CD4-positive, alpha-beta T cell treated with Interferon alpha-2 for 1 hour (primary cell): ENCODE data around the gene CNTNAP2.
"Not testable (repeated sequence)": the region's sequence is repeated elsewhere in the genome, so short reads cannot be mapped to it uniquely, and the experiment has no call there.

Experiments used
- DNase-seq, 2 donors: peaks; one replicate each; pipeline ENCODE4 v3.0.0-alpha.2; 2020 to 2022

CNTNAP2 gene

GRCh38 chr7:147721962-147722830 is 1605.6 kb downstream of the CNTNAP2 start:
- no peak for DNase-seq

- no peak for DNase-seq
Measured at GRCh38 chr7:147723536-147723935, 1606.9 kb downstream of the CNTNAP2 start.

- no peak for DNase-seq
Measured at GRCh38 chr7:147731311-147731710, 1614.7 kb downstream of the CNTNAP2 start.

GRCh38 chr7:147737559-147738214 is 1621.1 kb downstream of the CNTNAP2 start:
- DNase-seq: not testable (repeated sequence)

- DNase-seq: no peak
Measured at GRCh38 chr7:147742301-147742700, 1625.7 kb downstream of the CNTNAP2 start.

GRCh38 chr7:147756300-147756699 is 1639.7 kb downstream of the CNTNAP2 start:
- no peak for DNase-seq

GRCh38 chr7:147759327-147759943 is 1642.8 kb downstream of the CNTNAP2 start:
- no peak for DNase-seq

- no peak for DNase-seq
Measured at GRCh38 chr7:147765301-147765700, 1648.7 kb downstream of the CNTNAP2 start.

GRCh38 chr7:147771344-147771743 is 1654.7 kb downstream of the CNTNAP2 start:
- no peak for DNase-seq

- DNase-seq: no peak
Measured at GRCh38 chr7:147774461-147774860, 1657.9 kb downstream of the CNTNAP2 start.

GRCh38 chr7:147775516-147776284 is 1659.1 kb downstream of the CNTNAP2 start:
- no peak for DNase-seq

GRCh38 chr7:147777309-147777708 is 1660.7 kb downstream of the CNTNAP2 start:
- no peak for DNase-seq

GRCh38 chr7:147779949-147780348 is 1663.3 kb downstream of the CNTNAP2 start:
- DNase-seq: no peak

- no peak for DNase-seq
Measured at GRCh38 chr7:147796581-147796980, 1680.0 kb downstream of the CNTNAP2 start.

- DNase-seq: no peak
Measured at GRCh38 chr7:147798001-147798400, 1681.4 kb downstream of the CNTNAP2 start.

GRCh38 chr7:147801762-147802161 is 1685.2 kb downstream of the CNTNAP2 start:
- not testable (repeated sequence) for DNase-seq

- DNase-seq: no peak
Measured at GRCh38 chr7:147803151-147803550, 1686.5 kb downstream of the CNTNAP2 start.

GRCh38 chr7:147803606-147804005 is 1687.0 kb downstream of the CNTNAP2 start:
- no peak for DNase-seq

- DNase-seq: no peak
Measured at GRCh38 chr7:147804032-147804431, 1687.4 kb downstream of the CNTNAP2 start.

GRCh38 chr7:147805996-147806576 is 1689.5 kb downstream of the CNTNAP2 start:
- no peak for DNase-seq

GRCh38 chr7:147809786-147810185 is 1693.2 kb downstream of the CNTNAP2 start:
- DNase-seq: no peak

GRCh38 chr7:147810269-147810668 is 1693.7 kb downstream of the CNTNAP2 start:
- no peak for DNase-seq

GRCh38 chr7:147811923-147812322 is 1695.3 kb downstream of the CNTNAP2 start:
- DNase-seq: no peak
